ENCODE data around the gene SSC5D.

- TF ChIP-seq POLR2AphosphoS5 (IDR thresholded peaks at IDR 0.05; ENCODE audit: low read depth, low read length) (no peak), POLR2A (IDR thresholded peaks at IDR 0.05; ENCODE audit: borderline replicate concordance, extremely low read depth, insufficient read depth, insufficient read length) (no peak)
These were observed 56.7 kb downstream of the SSC5D start for GRCh38 chr19:55544776-55545439.
